Mammary epithelial cell (primary cell): ENCODE measurements around the gene SNX11.

Source experiments
- EZH2 ChIP-seq: IDR thresholded peaks from 2 replicates; pipeline ENCODE4 v1.6.1; 2012; ENCODE audit warnings: low read length, inconsistent platforms, borderline replicate concordance
- TF ChIP-seq, protein P1 (sequence below), 2 donors: IDR thresholded peaks in 1 of 2; conservative IDR thresholded peaks in 1 of 2; 2 replicates each; pipeline ENCODE4 v1.5.1; 2011 to 2012; ENCODE audit warnings: inconsistent platforms in 2 of 2, low read length in 2 of 2, mild to moderate bottlenecking in 2 of 2, control low read depth in 1 of 2, low read depth in 1 of 2; ENCODE audit not compliant: insufficient read depth in 1 of 2; ENCODE audit errors: extremely low read depth in 1 of 2

DNA sequence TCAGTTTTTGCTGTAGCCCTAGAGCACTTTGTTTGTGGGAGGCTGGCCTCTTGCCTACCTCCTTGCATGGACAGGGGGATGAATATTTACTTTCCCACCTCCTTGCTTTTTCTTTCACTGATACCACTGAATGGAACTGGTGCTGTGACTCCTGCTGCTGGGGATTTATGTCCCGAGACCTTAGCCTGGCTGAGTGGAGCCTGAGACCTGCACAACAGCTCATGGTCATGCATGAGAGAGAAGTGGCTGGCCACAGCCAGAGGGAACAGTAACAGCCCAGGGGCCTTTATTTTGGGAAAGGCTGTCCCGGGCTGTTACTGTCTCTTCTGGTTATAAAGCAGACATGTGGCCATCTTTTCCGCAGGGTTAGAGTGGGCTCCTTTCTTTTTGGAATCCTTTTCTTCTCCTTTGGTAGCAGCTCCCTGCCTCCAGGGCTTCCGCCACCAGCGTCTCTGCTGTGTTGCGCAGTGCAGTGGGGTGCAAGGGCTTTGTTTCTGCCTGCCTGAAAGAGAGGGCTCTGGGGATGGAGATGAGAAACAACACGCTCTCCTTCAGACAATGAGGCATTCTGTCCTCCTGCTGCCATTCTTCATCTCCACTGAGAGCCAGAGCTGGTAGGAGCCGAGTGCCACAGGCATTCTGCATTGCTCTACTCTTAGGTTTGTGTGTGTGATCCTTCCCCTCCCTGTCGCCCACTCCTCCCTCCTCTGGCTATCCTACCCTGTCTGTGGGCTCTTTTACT is 14.5 kb downstream of the SNX11 start:
- TF ChIP-seq, protein P1, sequence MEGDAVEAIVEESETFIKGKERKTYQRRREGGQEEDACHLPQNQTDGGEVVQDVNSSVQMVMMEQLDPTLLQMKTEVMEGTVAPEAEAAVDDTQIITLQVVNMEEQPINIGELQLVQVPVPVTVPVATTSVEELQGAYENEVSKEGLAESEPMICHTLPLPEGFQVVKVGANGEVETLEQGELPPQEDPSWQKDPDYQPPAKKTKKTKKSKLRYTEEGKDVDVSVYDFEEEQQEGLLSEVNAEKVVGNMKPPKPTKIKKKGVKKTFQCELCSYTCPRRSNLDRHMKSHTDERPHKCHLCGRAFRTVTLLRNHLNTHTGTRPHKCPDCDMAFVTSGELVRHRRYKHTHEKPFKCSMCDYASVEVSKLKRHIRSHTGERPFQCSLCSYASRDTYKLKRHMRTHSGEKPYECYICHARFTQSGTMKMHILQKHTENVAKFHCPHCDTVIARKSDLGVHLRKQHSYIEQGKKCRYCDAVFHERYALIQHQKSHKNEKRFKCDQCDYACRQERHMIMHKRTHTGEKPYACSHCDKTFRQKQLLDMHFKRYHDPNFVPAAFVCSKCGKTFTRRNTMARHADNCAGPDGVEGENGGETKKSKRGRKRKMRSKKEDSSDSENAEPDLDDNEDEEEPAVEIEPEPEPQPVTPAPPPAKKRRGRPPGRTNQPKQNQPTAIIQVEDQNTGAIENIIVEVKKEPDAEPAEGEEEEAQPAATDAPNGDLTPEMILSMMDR (conservative IDR thresholded peaks at IDR 0.05 in 1 of 2, IDR thresholded peaks at IDR 0.05 in 1 of 2; ENCODE audit: extremely low read depth in 1 of 2, insufficient read depth in 1 of 2, low read depth in 1 of 2, low read length in 2 of 2): no peak
- no peak for TF ChIP-seq EZH2
